GM19240 (cell line): ENCODE data around the gene SLX4IP.
"Not testable (repeated sequence)": the region's sequence is repeated elsewhere in the genome, so short reads cannot be mapped to it uniquely, and the experiment has no call there.

Experiments used
- DNase-seq: peaks from one replicate; pipeline ENCODE4 v3.0.0; 2011; ENCODE audit warnings: low spot score; ENCODE audit not compliant: insufficient read length

The SLX4IP gene

GRCh38 chr20:10602221-10602871 is 167.2 kb downstream of the SLX4IP start:
- no peak for DNase-seq

- no peak for DNase-seq
Observed at GRCh38 chr20:10603378-10603777, 168.3 kb downstream of the SLX4IP start.

DNA sequence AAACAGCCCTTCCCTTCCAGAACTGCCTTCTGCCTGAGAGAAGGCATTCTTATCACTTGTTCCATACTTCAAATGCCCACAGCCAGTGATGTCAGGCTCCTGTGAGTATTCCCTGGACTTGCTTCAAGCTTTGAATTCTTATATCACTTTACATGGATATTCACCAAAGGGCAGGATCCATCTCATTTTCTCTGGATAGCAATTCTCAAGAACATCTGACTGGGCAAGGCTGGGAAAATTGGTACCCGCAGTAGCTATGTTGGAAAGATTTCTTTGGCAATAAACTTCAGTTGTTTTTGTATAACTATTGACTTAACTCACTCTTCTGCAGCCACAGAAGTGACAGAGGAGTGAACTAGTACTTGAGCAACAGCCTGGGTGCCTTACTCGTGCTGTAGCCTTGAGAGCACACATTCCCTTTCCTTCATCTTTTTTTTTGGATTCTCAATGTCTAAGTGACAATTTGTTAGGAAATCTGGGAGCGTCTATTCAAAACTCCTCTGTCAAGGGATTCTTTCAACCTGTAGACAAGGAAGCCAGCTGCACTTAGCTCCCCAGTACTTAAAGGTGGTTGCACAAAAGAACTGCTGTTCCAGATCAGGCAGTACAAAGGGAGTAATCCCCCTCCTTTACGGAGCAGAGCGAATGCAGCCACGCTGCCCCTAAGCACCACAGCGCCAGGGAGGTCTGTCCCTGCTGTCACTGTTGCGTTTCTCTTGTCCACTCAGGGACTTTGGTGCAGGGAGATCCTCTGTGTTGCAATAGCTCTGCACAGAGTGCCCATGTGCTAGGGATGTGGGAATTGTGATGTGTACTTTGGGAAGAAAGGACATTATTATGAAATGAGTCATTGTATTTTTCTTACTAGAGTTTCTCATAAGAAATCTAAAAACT is 169.1 kb downstream of the SLX4IP start:
- no peak for DNase-seq

DNA sequence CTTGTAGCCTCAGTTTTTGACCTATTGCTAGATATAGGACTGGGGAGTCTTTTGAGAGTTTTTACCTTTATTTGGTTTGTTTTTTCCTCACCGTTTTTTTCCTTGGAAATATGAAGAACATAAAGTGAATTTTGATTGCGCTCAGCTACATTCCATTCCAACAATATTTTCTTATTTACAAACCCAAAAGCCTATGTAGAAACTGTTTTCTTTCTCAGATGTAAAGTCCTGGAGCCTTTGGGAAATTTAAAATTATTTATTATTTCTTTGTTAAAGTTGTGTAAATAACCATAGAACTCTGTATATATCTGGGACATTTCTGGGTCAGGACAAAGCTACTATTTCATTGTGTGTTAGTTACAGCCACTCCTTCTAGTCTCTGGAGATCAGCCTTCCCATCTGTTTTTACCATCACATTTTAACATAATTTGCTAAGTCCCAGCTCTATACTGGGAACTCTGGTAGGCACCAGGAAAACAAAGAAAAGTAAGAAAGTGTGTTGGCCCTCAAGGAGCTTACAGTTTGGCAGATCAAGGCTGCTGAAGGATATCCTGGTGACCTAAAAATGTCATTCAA is 169.8 kb downstream of the SLX4IP start:
- no peak for DNase-seq

- no peak for DNase-seq
Observed at GRCh38 chr20:10605547-10606195, 170.6 kb downstream of the SLX4IP start.

DNA sequence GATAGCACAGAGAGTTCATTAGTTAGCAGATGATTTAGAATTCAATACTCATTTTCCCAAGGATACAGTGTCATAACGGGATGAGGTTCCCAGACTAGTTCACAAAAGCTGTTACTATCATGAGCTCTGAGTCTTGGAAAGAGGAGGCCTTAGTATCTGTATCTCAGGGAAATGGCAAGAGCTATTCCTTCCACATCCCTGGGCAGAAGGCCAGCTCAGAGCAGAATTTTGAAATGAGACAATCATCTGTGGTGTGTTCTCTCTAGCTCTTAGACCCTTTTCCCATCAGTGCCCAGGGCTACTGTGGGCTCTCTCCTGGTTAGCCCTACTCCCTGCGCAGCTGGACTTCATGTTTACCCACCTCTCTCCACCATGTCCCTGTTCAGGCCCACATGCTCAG is 174.2 kb downstream of the SLX4IP start:
- no peak for DNase-seq

GRCh38 chr20:10609770-10610169 is 174.7 kb downstream of the SLX4IP start:
- no peak for DNase-seq

DNA sequence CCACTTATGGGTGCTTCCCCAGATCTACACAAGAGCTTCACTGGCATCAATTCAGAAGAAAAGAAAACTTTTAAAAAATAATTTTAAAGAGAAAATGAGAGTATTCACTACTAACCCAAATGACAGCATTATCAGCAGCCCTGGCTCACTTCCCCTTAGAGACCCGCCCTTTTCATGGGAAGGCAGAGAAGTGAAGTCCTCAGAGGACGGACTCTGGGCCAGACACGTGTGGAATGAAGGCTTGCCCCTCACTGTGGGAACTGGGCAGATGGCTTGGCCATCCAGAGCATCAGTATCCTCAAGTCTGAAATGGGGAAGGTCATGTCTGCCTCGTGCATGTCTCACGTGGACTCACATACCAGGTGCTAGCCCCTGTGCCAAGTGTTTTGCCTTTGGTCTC is 175.1 kb downstream of the SLX4IP start:
- DNase-seq = no peak

DNA sequence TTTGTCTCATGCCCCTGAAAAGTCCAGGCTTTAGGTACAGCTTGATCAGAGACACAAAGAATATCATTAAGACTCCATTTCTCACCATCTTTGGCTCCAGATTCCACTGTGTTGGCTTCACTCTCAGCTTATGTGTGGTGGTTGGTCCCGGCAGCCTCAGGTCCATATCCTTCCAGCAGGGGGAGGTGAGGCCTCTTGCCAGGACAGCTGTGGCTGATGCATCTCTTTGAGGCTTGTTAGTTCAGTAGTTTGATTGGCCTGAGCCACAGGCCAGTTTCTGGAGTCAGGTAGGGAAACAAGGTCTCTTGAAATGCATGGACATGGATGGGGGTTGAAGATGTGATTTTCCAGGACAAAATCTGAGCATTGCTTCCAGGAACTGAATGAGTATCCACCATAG is 176.3 kb downstream of the SLX4IP start:
- no peak for DNase-seq

GRCh38 chr20:10613426-10613825 is 178.3 kb downstream of the SLX4IP start:
- not testable (repeated sequence) for DNase-seq

DNA sequence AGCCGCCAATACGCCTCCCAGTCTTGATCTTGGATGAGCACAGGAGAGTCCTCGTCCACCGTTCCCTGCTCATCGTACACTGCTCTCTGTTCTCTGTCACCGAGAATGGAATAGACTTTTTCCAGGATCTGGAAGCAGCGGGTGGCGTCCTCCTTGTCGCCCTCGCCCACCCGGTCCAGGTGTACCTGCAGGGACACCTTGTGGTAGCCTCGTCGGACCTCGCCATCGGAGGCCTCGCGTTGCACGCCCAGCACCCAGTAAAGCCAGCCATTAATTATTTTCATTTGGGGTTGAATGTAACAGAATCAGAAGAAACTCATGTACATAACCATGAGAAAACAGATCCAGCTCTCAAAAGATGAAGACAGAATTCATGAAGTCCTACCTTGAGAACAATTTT is 178.8 kb downstream of the SLX4IP start:
- DNase-seq = no peak

DNA sequence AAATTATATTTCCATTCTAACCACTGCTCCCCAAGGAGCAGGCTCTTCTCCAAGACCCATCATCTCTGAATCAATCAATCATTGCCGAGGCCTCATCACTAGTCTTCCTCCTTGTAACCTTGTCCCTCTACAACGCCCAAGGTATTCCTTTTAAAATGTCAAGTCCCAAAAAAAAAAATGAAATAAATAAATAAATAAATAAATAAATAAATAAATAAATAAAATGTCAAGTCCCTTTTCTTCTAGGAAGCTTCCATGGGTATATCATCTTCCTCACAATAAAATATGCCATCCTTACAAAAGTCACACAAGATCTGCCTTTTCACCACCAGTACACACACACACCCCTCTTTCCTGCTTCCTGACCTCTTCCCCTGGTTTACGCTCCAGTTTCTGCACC is 181.1 kb downstream of the SLX4IP start:
- DNase-seq = no peak

- not testable (repeated sequence) for DNase-seq
Observed at GRCh38 chr20:10617549-10618133, 182.5 kb downstream of the SLX4IP start.

GRCh38 chr20:10618611-10619245 is 183.6 kb downstream of the SLX4IP start:
- no peak for DNase-seq

- DNase-seq = no peak
Observed at GRCh38 chr20:10619427-10619826, 184.3 kb downstream of the SLX4IP start.

DNA sequence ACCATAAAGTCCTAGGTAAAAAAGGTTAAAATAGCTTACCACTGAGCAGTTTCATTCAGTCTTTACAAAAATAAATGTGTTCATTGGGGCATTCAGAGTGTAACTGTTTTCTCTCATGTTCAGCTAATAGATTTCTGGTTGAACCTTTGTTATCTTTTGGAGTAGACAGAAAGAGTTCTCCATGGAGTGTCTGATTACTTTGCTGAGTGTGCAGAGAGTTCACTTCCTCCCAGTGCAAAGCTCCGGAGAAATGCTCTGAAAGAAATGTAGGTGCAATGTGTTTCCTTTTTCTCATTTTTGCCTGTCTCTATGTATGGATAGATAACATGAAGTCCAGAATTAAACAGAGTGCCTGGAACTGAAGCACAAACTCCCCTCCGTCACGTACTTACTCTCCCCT is 186.0 kb downstream of the SLX4IP start:
- DNase-seq = no peak

GRCh38 chr20:10622657-10623418 is 187.7 kb downstream of the SLX4IP start:
- no peak for DNase-seq

GRCh38 chr20:10625641-10626040 is 190.5 kb downstream of the SLX4IP start:
- no peak for DNase-seq

GRCh38 chr20:10626896-10627295 is 191.8 kb downstream of the SLX4IP start:
- no peak for DNase-seq

GRCh38 chr20:10629946-10630650 is 195.0 kb downstream of the SLX4IP start:
- DNase-seq = no peak
